Smooth muscle cell (in vitro differentiated cells): Measurements from ENCODE around the gene MCM3. TPM values are rescaled to one million over a fixed set of nuclear protein-coding genes. Genes with fewer than 3 reads are reported as not detected.

ENCODE experiments used
- DNase-seq: peaks from one replicate; lab custom pipeline; 2025; ENCODE audit not compliant: unreplicated experiment; lab: John Stamatoyannopoulos, UW
- H2AFZ ChIP-seq: fragments of 200-600 bp; sonication (generic); 2 replicates; pipeline ENCODE4 v1.6.0; 2016; ENCODE audit warnings: antibody characterized with exemption, low read depth, mild to moderate bottlenecking
- H3F3A ChIP-seq: fragments of 200-600 bp; sonication (generic); 2 replicates; pipeline ENCODE4 v1.6.0; 2017; ENCODE audit warnings: antibody characterized with exemption, low read depth
- H3K27ac ChIP-seq: fragments of 200-600 bp; sonication (generic); 2 replicates; pipeline ENCODE4 v1.5.1; 2016; ENCODE audit warnings: low read depth, mild to moderate bottlenecking
- H3K27me3 ChIP-seq: fragments of 200-600 bp; sonication (generic); 2 replicates; pipeline ENCODE4 v1.6.1; 2016; ENCODE audit warnings: low read depth, mild to moderate bottlenecking
- H3K36me3 ChIP-seq: fragments of 200-600 bp; sonication (generic); 2 replicates; pipeline ENCODE4 v1.5.1; 2016; ENCODE audit warnings: low read depth
- H3K4me1 ChIP-seq: fragments of 200-600 bp; sonication (generic); 2 replicates; pipeline ENCODE4 v1.5.1; 2016; ENCODE audit warnings: low read depth
- H3K4me2 ChIP-seq: fragments of 200-600 bp; sonication (generic); 2 replicates; pipeline ENCODE4 v1.6.0; 2016; ENCODE audit warnings: mild to moderate bottlenecking
- H3K4me3 ChIP-seq: fragments of 200-600 bp; sonication (generic); 2 replicates; pipeline ENCODE4 v1.5.1; 2016; ENCODE audit warnings: mild to moderate bottlenecking
- H3K79me2 ChIP-seq: fragments of 200-600 bp; sonication (generic); 2 replicates; pipeline ENCODE4 v1.6.0; 2016; ENCODE audit warnings: low read depth, mild to moderate bottlenecking
- H3K9ac ChIP-seq: fragments of 200-600 bp; sonication (generic); 2 replicates; pipeline ENCODE4 v1.6.0; 2016; ENCODE audit warnings: low read depth
- H3K9me3 ChIP-seq: fragments of 200-600 bp; sonication (generic); replicated peaks from 2 replicates; pipeline ENCODE4 v1.5.1; 2016; ENCODE audit warnings: low read depth
- H4K20me1 ChIP-seq: fragments of 200-600 bp; sonication (generic); 2 replicates; pipeline ENCODE4 v1.6.0; 2016; ENCODE audit warnings: low read depth
- CTCF ChIP-seq: fragments of 200-600 bp; sonication (generic); IDR thresholded peaks from 2 replicates; pipeline ENCODE4 v1.5.1; 2017; ENCODE audit warnings: borderline replicate concordance, mild to moderate bottlenecking, antibody characterized with exemption; ENCODE audit not compliant: insufficient read depth, poor library complexity, severe bottlenecking
- WGBS: methylation state at CpG from one replicate; pipeline ENCODE4 v1.1.7; 2016; ENCODE audit warnings: low lambda C conversion rate; 5-methylcytosine and 5-hydroxymethylcytosine counted together
- polyA plus RNA-seq: library from polyadenylated mRNA; unstranded; fragments of >200 nt; fragmentation: Nextera tagmentation; extraction: Ambion mirVana; gene quantifications from 2 replicates; pipeline ENCODE4 v1.2.1, GENCODE V29; 2016
- total RNA-seq: library from RNA; depleted of rRNA; stranded (reverse); fragments of >200 nt; gene quantifications from 2 replicates; pipeline ENCODE4 v1.2.3, GENCODE V29; 2014

The MCM3 gene
- total and polyA plus RNA-seq, 2 experiments from 2014 or later = 32.2 to 33.9 TPM

- no peak for DNase-seq
- Histone ChIP-seq H3K9me3 (no peaks in the 10 kb centered on the region), H3F3A (no peaks in the 10 kb centered on the region), H3K4me1 (no peaks in the 10 kb centered on the region), H2AFZ (no peak overlapping the region), H3K9ac (no peak overlapping the region), H3K27me3 (peaks cover 6% of the 10 kb centered on the region), H4K20me1 (no peaks in the 10 kb centered on the region), H3K4me3 (no peak overlapping the region), H3K79me2 (no peaks in the 10 kb centered on the region), H3K27ac (no peak overlapping the region), H3K4me2 (no peak overlapping the region), H3K36me3 (no peaks in the 10 kb centered on the region)
- TF ChIP-seq CTCF = no peak
- WGBS = 76% methylated on average over 1 of the region's 1 CpG
Observed at GRCh38 chr6:52230685-52231084, 53.9 kb downstream of the MCM3 start.

GRCh38 chr6:52227495-52227894, 57.0 kb downstream of the MCM3 start:
- no peak for DNase-seq
- 76% methylated on average over 1 of the region's 1 CpG for WGBS

GRCh38 chr6:52221302-52221701, 63.2 kb downstream of the MCM3 start:
- H3K4me3 ChIP-seq = no peak overlapping the region
- no peaks in the 10 kb centered on the region for H3F3A ChIP-seq
- WGBS = 46% methylated on average over 3 of the region's 3 CpGs
- no peak overlapping the region for H3K9ac ChIP-seq
- no peak overlapping the region for H3K27ac ChIP-seq
- H3K9me3 ChIP-seq = no peaks in the 10 kb centered on the region
- no peak for DNase-seq
- no peak overlapping the region for H2AFZ ChIP-seq
- H3K4me1 ChIP-seq = no peaks in the 10 kb centered on the region
- no peak overlapping the region for H3K4me2 ChIP-seq
- no peaks in the 10 kb centered on the region for H3K36me3 ChIP-seq
- H3K27me3 ChIP-seq = peaks cover 24% of the 10 kb centered on the region
- no peaks in the 10 kb centered on the region for H3K79me2 ChIP-seq
- no peak for TF ChIP-seq CTCF
- H4K20me1 ChIP-seq = no peaks in the 10 kb centered on the region

More at GRCh38 chr6:52227495-52227894, 57.0 kb downstream of the MCM3 start:
- TF ChIP-seq CTCF = no peak
- Histone ChIP-seq H3K36me3 (no peaks in the 10 kb centered on the region), H3K9ac (no peak overlapping the region), H3F3A (no peaks in the 10 kb centered on the region), H4K20me1 (no peaks in the 10 kb centered on the region), H3K27ac (no peak overlapping the region), H3K4me3 (no peak overlapping the region), H3K9me3 (no peaks in the 10 kb centered on the region), H3K4me2 (no peak overlapping the region), H3K27me3 (peaks cover 16% of the 10 kb centered on the region), H3K79me2 (no peaks in the 10 kb centered on the region), H2AFZ (no peak overlapping the region), H3K4me1 (no peaks in the 10 kb centered on the region)

- H3K27me3 ChIP-seq = peaks cover 8% of the 10 kb centered on the region
- no peak overlapping the region for H3K9ac ChIP-seq
- TF ChIP-seq CTCF = no peak
- H3K4me3 ChIP-seq = no peak overlapping the region
- no peaks in the 10 kb centered on the region for H4K20me1 ChIP-seq
- no peaks in the 10 kb centered on the region for H3K4me1 ChIP-seq
- H2AFZ ChIP-seq = no peak overlapping the region
- no peak overlapping the region for H3K27ac ChIP-seq
- WGBS = 81% methylated on average over 2 of the region's 2 CpGs
- DNase-seq = no peak
- no peaks in the 10 kb centered on the region for H3K9me3 ChIP-seq
- H3K4me2 ChIP-seq = no peak overlapping the region
- no peaks in the 10 kb centered on the region for H3K36me3 ChIP-seq
- H3F3A ChIP-seq = no peaks in the 10 kb centered on the region
- no peaks in the 10 kb centered on the region for H3K79me2 ChIP-seq
Observed at GRCh38 chr6:52217761-52218160, 66.8 kb downstream of the MCM3 start.
